ENCODE data around the gene CACNA2D1.

- TF ChIP-seq CTCF (conservative IDR thresholded peaks at IDR 0.05; ENCODE audit: low read depth, low read length) (no peak), EZH2 (IDR thresholded peaks at IDR 0.05; ENCODE audit: low read length, unreplicated experiment) (no peak)
Observed at GRCh38 chr7:82289889-82290288, 153.7 kb downstream of the CACNA2D1 start.

All from PC-3 (cell line).